ENCODE data around the gene ABAT. TPM values are rescaled to one million over a fixed set of nuclear protein-coding genes. Genes with fewer than 3 reads are reported as not detected.

The ABAT gene
- total RNA-seq, 2 donors from 2014 or later, result 9.3 to 9.8 TPM

GRCh38 chr16:8685617-8686016, 11.2 kb downstream of the ABAT start:
- DNase-seq (ENCODE audit: low spot score) (no peak), ATAC-seq (ENCODE audit: insufficient number of reproducible peaks, low FRiP score, low read depth) (no peak)
- Histone ChIP-seq H3K4me1 (ENCODE audit: control insufficient read depth in 1 of 2, low read depth in 2 of 2) (no peaks in the 10 kb centered on the region), H3K9me3 (peaks cover 13% of the 10 kb centered on the region), H3K36me3 (no peaks in the 10 kb centered on the region), H3K4me3 (no peak overlapping the region), H3K27me3 (replicated peaks; ENCODE audit: insufficient read depth) (no peaks in the 10 kb centered on the region), H3K27ac (no peak overlapping the region)
- TF ChIP-seq CTCF (IDR thresholded peaks at IDR 0.05), result no peak

GRCh38 chr16:8686031-8686621, 11.7 kb downstream of the ABAT start:
- no peak for TF ChIP-seq CTCF (IDR thresholded peaks at IDR 0.05)
- peaks cover 13% of the 10 kb centered on the region for H3K9me3 ChIP-seq
- no peak for ATAC-seq (ENCODE audit: insufficient number of reproducible peaks, low FRiP score, low read depth)
- no peak overlapping the region for H3K27ac ChIP-seq
- H3K27me3 ChIP-seq (replicated peaks; ENCODE audit: insufficient read depth), result no peaks in the 10 kb centered on the region
- no peak overlapping the region for H3K4me3 ChIP-seq
- H3K36me3 ChIP-seq, result no peaks in the 10 kb centered on the region
- H3K4me1 ChIP-seq (ENCODE audit: control insufficient read depth in 1 of 2, low read depth in 2 of 2), result no peaks in the 10 kb centered on the region
- no peak for DNase-seq (ENCODE audit: low spot score)

- TF ChIP-seq CTCF (IDR thresholded peaks at IDR 0.05), result no peak
- H3K27ac ChIP-seq, result no peak overlapping the region
- no peak for ATAC-seq (ENCODE audit: insufficient number of reproducible peaks, low FRiP score, low read depth)
Measured at GRCh38 chr16:8686879-8687278, 12.5 kb downstream of the ABAT start.

GRCh38 chr16:8689686-8690085, 15.3 kb downstream of the ABAT start:
- no peak for ATAC-seq (ENCODE audit: insufficient number of reproducible peaks, low FRiP score, low read depth)
- no peak for TF ChIP-seq CTCF (IDR thresholded peaks at IDR 0.05)

More at GRCh38 chr16:8686879-8687278, 12.5 kb downstream of the ABAT start:
- Histone ChIP-seq H3K4me3 (no peak overlapping the region), H3K36me3 (no peaks in the 10 kb centered on the region), H3K4me1 (ENCODE audit: control insufficient read depth in 1 of 2, low read depth in 2 of 2) (no peaks in the 10 kb centered on the region), H3K9me3 (peaks cover 13% of the 10 kb centered on the region), H3K27me3 (replicated peaks; ENCODE audit: insufficient read depth) (no peaks in the 10 kb centered on the region)
- no peak for DNase-seq (ENCODE audit: low spot score)

GRCh38 chr16:8691728-8692127, 17.3 kb downstream of the ABAT start:
- Histone ChIP-seq H3K4me3 (no peak overlapping the region), H3K27me3 (replicated peaks; ENCODE audit: insufficient read depth) (no peaks in the 10 kb centered on the region), H3K36me3 (no peaks in the 10 kb centered on the region), H3K27ac (no peak overlapping the region), H3K4me1 (ENCODE audit: control insufficient read depth in 1 of 2, low read depth in 2 of 2) (no peaks in the 10 kb centered on the region), H3K9me3 (peaks cover 13% of the 10 kb centered on the region)
- ATAC-seq (ENCODE audit: insufficient number of reproducible peaks, low FRiP score, low read depth) (no peak), DNase-seq (ENCODE audit: low spot score) (no peak)
- no peak for TF ChIP-seq CTCF (IDR thresholded peaks at IDR 0.05)

More at GRCh38 chr16:8689686-8690085, 15.3 kb downstream of the ABAT start:
- Histone ChIP-seq H3K36me3 (no peaks in the 10 kb centered on the region), H3K9me3 (peaks cover 13% of the 10 kb centered on the region), H3K27ac (no peak overlapping the region), H3K27me3 (replicated peaks; ENCODE audit: insufficient read depth) (no peaks in the 10 kb centered on the region), H3K4me3 (no peak overlapping the region), H3K4me1 (ENCODE audit: control insufficient read depth in 1 of 2, low read depth in 2 of 2) (no peaks in the 10 kb centered on the region)
- no peak for DNase-seq (ENCODE audit: low spot score)
